SK-N-SH treated with all-trans-retinoic acid at 6 μM for 48 hours (cell line): ENCODE results near the gene BRI3.

Source experiments
- ATAC-seq: fragments of 200-7000 bp; cut with Tn5 transposase; 3 replicates; pipeline ENCODE4 v1.9.1; 2020; ENCODE audit warnings: mild to moderate bottlenecking, moderate library complexity
- ARNTL ChIP-seq: fragments of 450-650 bp; formaldehyde crosslinking; IDR thresholded peaks from 2 replicates; pipeline ENCODE4 v1.5.0; 2020; ENCODE audit warnings: low read depth, mild to moderate bottlenecking, moderate library complexity, borderline replicate concordance
- BACH2 ChIP-seq: fragments of 250-450 bp; sonication (Bioruptor Pico); IDR thresholded peaks from 2 replicates; pipeline ENCODE4 v1.9.0; 2021; ENCODE audit warnings: mild to moderate bottlenecking, borderline replicate concordance
- CSDC2 ChIP-seq: fragments of 250-450 bp; sonication (Bioruptor Pico); IDR thresholded peaks from 2 replicates; pipeline ENCODE4 v1.5.0; 2020; ENCODE audit warnings: mild to moderate bottlenecking, moderate library complexity
- ESRRG ChIP-seq: fragments of 250-450 bp; sonication (Bioruptor Pico); IDR thresholded peaks from 2 replicates; pipeline ENCODE4 v1.6.1; 2021; ENCODE audit warnings: mild to moderate bottlenecking
- GLIS3 ChIP-seq: fragments of 250-450 bp; sonication (Bioruptor Pico); IDR thresholded peaks from 2 replicates; pipeline ENCODE4 v1.5.0; 2020; ENCODE audit warnings: mild to moderate bottlenecking, moderate library complexity
- ISL1 ChIP-seq: fragments of 250-450 bp; sonication (Bioruptor Pico); IDR thresholded peaks from 2 replicates; pipeline ENCODE4 v2.1.2; 2022; ENCODE audit warnings: mild to moderate bottlenecking, moderate library complexity
- OSR1 ChIP-seq: fragments of 250-450 bp; sonication (Bioruptor Pico); IDR thresholded peaks from 2 replicates; pipeline ENCODE4 v1.8.0; 2022; ENCODE audit warnings: moderate library complexity, mild to moderate bottlenecking, inconsistent platforms
- PPARA ChIP-seq: fragments of 250-450 bp; sonication (Bioruptor Pico); IDR thresholded peaks from 2 replicates; pipeline ENCODE4 v1.5.0; 2020; ENCODE audit warnings: mild to moderate bottlenecking, borderline replicate concordance
- RARB ChIP-seq: fragments of 250-450 bp; sonication (Bioruptor Pico); IDR thresholded peaks from 2 replicates; pipeline ENCODE4 v1.8.0; 2021; ENCODE audit warnings: mild to moderate bottlenecking, moderate library complexity
- SNAI2 ChIP-seq: fragments of 250-450 bp; sonication (Bioruptor Pico); IDR thresholded peaks from 2 replicates; pipeline ENCODE4 v1.5.0; 2020; ENCODE audit warnings: mild to moderate bottlenecking, moderate library complexity
- TCF4 ChIP-seq: fragments of 250-450 bp; sonication (Bioruptor Pico); IDR thresholded peaks from 2 replicates; pipeline ENCODE4 v1.8.0; 2021; ENCODE audit warnings: mild to moderate bottlenecking, moderate library complexity, borderline replicate concordance
- TOX ChIP-seq: fragments of 250-450 bp; sonication (Bioruptor Pico); IDR thresholded peaks from 2 replicates; pipeline ENCODE4 v1.8.0; 2021; ENCODE audit warnings: mild to moderate bottlenecking, moderate library complexity, borderline replicate concordance
- ZC3H10 ChIP-seq: fragments of 250-450 bp; sonication (Bioruptor Pico); IDR thresholded peaks from 2 replicates; pipeline ENCODE4 v1.5.1; 2021; ENCODE audit warnings: mild to moderate bottlenecking, moderate library complexity
- ZFP3 ChIP-seq: fragments of 250-450 bp; sonication (Bioruptor Pico); IDR thresholded peaks from 2 replicates; pipeline ENCODE4 v1.5.0; 2020; ENCODE audit warnings: mild to moderate bottlenecking, moderate library complexity
- ZFP30 ChIP-seq: fragments of 450-650 bp; formaldehyde crosslinking; IDR thresholded peaks from 2 replicates; pipeline ENCODE4 v1.5.0; 2022; ENCODE audit warnings: mild to moderate bottlenecking, moderate library complexity
- ZNF565 ChIP-seq: fragments of 450-650 bp; formaldehyde crosslinking; conservative IDR thresholded peaks from 2 replicates; pipeline ENCODE4 v1.5.0; 2020; ENCODE audit warnings: low read depth, mild to moderate bottlenecking, moderate library complexity
- ZNF70 ChIP-seq: fragments of 450-650 bp; formaldehyde crosslinking; IDR thresholded peaks from 2 replicates; pipeline ENCODE4 v1.5.0; 2020; ENCODE audit warnings: mild to moderate bottlenecking, moderate library complexity
- ZNF8 ChIP-seq: fragments of 450-650 bp; formaldehyde crosslinking; IDR thresholded peaks from 2 replicates; pipeline ENCODE4 v1.5.0; 2020; ENCODE audit warnings: mild to moderate bottlenecking, moderate library complexity
- TF ChIP-seq, protein P1 (sequence below): fragments of 250-450 bp; sonication (Bioruptor Pico); IDR thresholded peaks from 2 replicates; pipeline ENCODE4 v1.8.0; 2020; ENCODE audit warnings: mild to moderate bottlenecking, moderate library complexity, borderline replicate concordance
- TF ChIP-seq, protein P2 (sequence below): fragments of 250-450 bp; sonication (Bioruptor Pico); IDR thresholded peaks from 2 replicates; pipeline ENCODE4 v1.5.1; 2021; ENCODE audit warnings: mild to moderate bottlenecking, moderate library complexity
- TF ChIP-seq, protein P3 (sequence below): fragments of 250-450 bp; sonication (Bioruptor Pico); IDR thresholded peaks from 2 replicates; pipeline ENCODE4 v1.5.1; 2020; ENCODE audit warnings: low read depth, mild to moderate bottlenecking, moderate library complexity

Gene BRI3

DNA sequence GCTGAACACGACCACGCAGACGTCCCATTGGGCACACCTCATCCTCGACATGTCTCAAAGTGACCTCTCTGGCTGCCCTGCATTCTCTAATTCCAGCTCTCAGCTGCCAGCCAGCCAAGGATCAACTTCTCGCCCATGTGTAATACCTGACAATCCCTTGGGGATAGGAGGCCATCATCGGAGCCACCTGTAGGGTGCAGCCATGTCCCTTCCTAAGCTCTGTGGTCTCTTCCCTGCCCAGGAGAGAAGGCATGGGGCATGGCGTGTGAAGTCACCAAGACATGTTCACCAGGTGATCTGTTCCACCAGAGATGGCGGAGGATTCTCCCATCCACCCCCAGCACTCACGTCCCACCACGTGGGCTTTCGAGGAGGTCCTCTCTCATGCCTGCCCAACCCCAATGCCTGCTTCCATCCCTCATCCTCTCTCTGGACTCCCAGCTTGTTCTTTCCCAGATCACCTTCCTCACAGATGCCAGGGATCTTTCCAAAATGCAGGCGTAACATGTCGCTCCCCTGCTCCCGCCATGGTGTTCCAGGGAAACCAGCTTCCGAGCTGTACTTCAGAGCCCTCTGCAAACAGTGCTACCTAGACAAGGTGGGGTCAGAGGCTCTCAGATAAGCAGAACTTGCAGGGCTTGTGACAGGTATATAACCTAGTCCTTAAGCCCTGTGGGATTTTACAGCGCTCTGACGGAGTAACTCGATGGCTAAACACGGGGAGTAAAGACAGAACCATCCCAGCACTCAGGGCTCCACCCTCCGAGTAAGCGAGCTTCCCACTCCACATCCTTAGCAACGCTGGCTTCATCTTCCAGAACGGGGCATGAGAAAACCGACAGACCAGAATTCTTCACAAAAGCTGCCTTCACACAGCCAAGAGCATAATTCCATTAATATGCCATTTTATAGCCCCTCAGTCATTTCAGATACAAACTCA, 41.1 kb downstream of the BRI3 start (continued):
- no peak for TF ChIP-seq ZNF8 (CRISPR knock-in tag)

DNA sequence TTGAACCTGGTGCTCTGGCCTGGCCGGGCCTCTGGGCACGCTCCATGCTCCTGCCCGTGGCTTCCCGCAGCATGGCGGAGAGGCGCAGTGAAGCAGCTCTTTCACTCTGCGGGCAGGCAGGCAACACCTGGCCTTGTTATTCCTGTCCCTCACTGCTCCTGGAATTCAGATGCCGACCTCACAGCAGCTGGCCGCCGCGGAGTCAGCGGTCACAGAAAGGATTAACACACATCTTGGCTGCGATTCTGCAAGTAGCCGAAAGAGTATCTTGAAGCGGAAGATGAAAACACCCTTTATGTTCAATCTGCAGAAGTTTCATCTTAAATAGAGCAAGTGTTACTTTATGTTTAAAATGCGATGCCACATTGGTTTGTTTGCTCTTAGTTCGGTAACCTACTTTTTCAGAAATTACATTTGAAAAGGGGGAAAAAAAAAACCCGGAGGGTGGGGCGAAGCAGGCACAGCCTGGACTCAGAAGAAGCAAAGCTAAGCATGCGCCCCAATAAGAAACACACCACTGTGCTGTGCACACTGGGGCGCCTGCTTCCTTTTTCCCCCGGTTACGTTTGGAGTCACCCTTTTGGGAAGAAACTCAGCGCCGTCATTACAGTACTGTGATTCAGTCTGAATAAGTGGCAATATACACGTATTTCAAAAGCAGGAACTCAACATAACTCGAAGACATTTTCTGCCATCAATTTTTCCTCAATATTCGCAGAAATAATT, 42.3 kb downstream of the BRI3 start:
- no peak for TF ChIP-seq ISL1
- no peak for TF ChIP-seq GLIS3
- TF ChIP-seq ZNF8 (CRISPR knock-in tag) = no peak
- no peak for TF ChIP-seq ZC3H10 (CRISPR knock-in tag)
- no peak for TF ChIP-seq RARB (CRISPR knock-in tag)
- TF ChIP-seq CSDC2 (CRISPR knock-in tag) = no peak
- no peak for TF ChIP-seq SNAI2
- TF ChIP-seq, protein P1, sequence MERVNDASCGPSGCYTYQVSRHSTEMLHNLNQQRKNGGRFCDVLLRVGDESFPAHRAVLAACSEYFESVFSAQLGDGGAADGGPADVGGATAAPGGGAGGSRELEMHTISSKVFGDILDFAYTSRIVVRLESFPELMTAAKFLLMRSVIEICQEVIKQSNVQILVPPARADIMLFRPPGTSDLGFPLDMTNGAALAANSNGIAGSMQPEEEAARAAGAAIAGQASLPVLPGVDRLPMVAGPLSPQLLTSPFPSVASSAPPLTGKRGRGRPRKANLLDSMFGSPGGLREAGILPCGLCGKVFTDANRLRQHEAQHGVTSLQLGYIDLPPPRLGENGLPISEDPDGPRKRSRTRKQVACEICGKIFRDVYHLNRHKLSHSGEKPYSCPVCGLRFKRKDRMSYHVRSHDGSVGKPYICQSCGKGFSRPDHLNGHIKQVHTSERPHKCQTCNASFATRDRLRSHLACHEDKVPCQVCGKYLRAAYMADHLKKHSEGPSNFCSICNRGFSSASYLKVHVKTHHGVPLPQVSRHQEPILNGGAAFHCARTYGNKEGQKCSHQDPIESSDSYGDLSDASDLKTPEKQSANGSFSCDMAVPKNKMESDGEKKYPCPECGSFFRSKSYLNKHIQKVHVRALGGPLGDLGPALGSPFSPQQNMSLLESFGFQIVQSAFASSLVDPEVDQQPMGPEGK (CRISPR knock-in tag) = no peak
- TF ChIP-seq ARNTL (CRISPR knock-in tag) = no peak
- no peak for TF ChIP-seq TOX
- no peak for TF ChIP-seq BACH2
- TF ChIP-seq ESRRG (CRISPR knock-in tag) = no peak
- TF ChIP-seq, protein P2, sequence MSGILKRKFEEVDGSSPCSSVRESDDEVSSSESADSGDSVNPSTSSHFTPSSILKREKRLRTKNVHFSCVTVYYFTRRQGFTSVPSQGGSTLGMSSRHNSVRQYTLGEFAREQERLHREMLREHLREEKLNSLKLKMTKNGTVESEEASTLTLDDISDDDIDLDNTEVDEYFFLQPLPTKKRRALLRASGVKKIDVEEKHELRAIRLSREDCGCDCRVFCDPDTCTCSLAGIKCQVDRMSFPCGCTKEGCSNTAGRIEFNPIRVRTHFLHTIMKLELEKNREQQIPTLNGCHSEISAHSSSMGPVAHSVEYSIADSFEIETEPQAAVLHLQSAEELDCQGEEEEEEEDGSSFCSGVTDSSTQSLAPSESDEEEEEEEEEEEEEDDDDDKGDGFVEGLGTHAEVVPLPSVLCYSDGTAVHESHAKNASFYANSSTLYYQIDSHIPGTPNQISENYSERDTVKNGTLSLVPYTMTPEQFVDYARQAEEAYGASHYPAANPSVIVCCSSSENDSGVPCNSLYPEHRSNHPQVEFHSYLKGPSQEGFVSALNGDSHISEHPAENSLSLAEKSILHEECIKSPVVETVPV = no peak
- TF ChIP-seq OSR1 (CRISPR knock-in tag) = no peak
- TF ChIP-seq ZNF565 (CRISPR knock-in tag) = no peak
- TF ChIP-seq, protein P3, sequence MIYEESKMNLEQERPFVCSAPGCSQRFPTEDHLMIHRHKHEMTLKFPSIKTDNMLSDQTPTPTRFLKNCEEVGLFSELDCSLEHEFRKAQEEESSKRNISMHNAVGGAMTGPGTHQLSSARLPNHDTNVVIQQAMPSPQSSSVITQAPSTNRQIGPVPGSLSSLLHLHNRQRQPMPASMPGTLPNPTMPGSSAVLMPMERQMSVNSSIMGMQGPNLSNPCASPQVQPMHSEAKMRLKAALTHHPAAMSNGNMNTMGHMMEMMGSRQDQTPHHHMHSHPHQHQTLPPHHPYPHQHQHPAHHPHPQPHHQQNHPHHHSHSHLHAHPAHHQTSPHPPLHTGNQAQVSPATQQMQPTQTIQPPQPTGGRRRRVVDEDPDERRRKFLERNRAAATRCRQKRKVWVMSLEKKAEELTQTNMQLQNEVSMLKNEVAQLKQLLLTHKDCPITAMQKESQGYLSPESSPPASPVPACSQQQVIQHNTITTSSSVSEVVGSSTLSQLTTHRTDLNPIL (CRISPR knock-in tag) = no peak
- ATAC-seq = no peak

DNA sequence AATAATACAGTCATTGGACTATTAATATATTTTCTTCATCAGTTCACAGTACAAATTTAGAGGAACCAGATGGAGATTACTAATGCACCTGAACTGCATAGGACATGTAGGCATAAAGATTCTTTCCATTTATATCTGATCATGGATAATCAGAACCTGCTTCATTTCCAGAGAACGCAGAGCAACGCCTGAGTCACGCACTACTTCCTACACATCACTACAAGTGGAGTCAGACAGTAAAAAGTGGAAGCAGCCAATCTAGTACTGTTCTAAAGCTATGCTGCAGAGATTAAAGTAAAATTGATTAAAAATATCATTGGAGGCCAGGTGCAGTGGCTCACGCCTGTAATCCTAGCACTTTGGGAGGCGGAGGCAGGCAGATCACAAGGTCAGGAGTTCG, 43.3 kb downstream of the BRI3 start:
- no peak for ATAC-seq
- TF ChIP-seq, protein P1 (CRISPR knock-in tag) = no peak
- TF ChIP-seq ZC3H10 (CRISPR knock-in tag) (no peak), ZFP3 (CRISPR knock-in tag) (no peak), SNAI2 (no peak), TOX (no peak), RARB (CRISPR knock-in tag) (no peak), PPARA (CRISPR knock-in tag) (no peak)

DNA sequence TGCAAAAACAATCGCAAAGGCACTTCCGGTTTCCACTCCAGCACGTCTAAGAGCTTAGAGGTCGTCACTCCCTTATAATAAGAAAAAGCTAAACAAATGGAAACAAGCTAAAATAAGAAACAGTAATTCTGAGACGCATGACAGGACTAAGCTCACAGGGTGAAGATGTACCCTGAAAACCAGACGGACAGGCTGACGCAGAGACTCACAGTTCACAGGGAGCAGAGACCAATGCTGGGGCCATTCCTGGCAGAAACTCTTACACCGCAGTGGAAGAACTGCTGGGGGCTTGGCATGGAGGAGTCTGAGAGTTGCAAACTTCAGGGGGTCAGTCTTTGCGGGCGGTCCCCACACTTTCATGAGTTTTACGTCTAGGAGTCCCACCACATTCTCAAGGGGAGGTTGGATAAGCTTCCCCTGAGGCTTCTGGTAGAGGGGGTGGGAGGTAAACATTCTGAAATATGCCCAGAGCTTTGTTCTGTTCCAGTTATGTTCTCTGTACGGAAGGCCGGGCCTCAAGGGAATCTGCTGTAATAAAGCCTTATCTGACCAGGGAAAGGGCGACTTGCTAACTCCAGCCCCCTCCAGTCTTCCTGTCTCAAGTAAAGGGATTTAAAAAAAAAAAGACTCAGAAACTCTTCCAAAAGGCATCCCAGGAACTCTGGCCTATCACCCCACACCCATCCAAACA, 47.8 kb downstream of the BRI3 start:
- TF ChIP-seq OSR1 (CRISPR knock-in tag) (no peak), ZFP30 (CRISPR knock-in tag) (no peak), BACH2 (no peak), ZNF8 (CRISPR knock-in tag) (no peak), TCF4 (CRISPR knock-in tag) (no peak), SNAI2 (no peak), ISL1 (no peak), CSDC2 (CRISPR knock-in tag) (no peak), ARNTL (CRISPR knock-in tag) (no peak), ZNF70 (CRISPR knock-in tag) (no peak), RARB (CRISPR knock-in tag) (no peak), GLIS3 (no peak)
- TF ChIP-seq, protein P1 (CRISPR knock-in tag) = no peak
- TF ChIP-seq, all 23 proteins: peak for 0
- ATAC-seq = no peak
